A673 (cell line): ENCODE data around the gene ZNF511.

Experiments used
- CTCF ChIP-seq: fragments of 300-800, 200-600 bp; sonication (generic); conservative IDR thresholded peaks from 2 replicates; pipeline ENCODE4 v1.5.1; 2017; ENCODE audit warnings: low read depth, mild to moderate bottlenecking, antibody characterized with exemption, low read length, moderate library complexity, mixed read lengths
- EZH2 ChIP-seq: fragments of 200-600 bp; sonication (generic); IDR thresholded peaks from 2 replicates; pipeline ENCODE4 v1.6.1; 2017; ENCODE audit warnings: borderline replicate concordance, low read depth, mild to moderate bottlenecking, mixed read lengths, antibody characterized with exemption, low read length; ENCODE audit not compliant: poor library complexity, severe bottlenecking

GRCh38 chr10:133349577-133350011 lies 40.9 kb downstream of the ZNF511 start:
- TF ChIP-seq CTCF = no peak
- TF ChIP-seq EZH2 = no peak
